NCI-H146 treated with DMSO at 0.1 percent for 48 hours (cell line): ENCODE data around the gene FAM98A.

ENCODE experiments used
- DNase-seq: peaks from one replicate; lab custom pipeline; 2025; ENCODE audit not compliant: unreplicated experiment; lab: John Stamatoyannopoulos, UW

FAM98A gene

GRCh38 chr2:33599175-33599942 lies at the start of gene FAM98A:
Gene FAM98A, minus strand, starts transcription at chr2:33599299. Its CDS starts 78 bp downstream, at chr2:33599221.
- peak; percentile 93 for DNase-seq

- no peak for DNase-seq
Measured at GRCh38 chr2:33645861-33646260, 46.8 kb upstream of the FAM98A start.

GRCh38 chr2:33644215-33644614 lies 45.1 kb upstream of the FAM98A start:
- DNase-seq: no peak

- no peak for DNase-seq
Measured at GRCh38 chr2:33636001-33636400, 36.9 kb upstream of the FAM98A start.

- no peak for DNase-seq
Measured at GRCh38 chr2:33634261-33634910, 35.3 kb upstream of the FAM98A start.

GRCh38 chr2:33633315-33633714 lies 34.2 kb upstream of the FAM98A start:
- no peak for DNase-seq

- DNase-seq: no peak
Measured at GRCh38 chr2:33632831-33633230, 33.7 kb upstream of the FAM98A start.

GRCh38 chr2:33628031-33628827 lies 29.1 kb upstream of the FAM98A start:
- no peak for DNase-seq

GRCh38 chr2:33619028-33619427 lies 19.9 kb upstream of the FAM98A start:
- DNase-seq: no peak

- no peak for DNase-seq
Measured at GRCh38 chr2:33617989-33618388, 18.9 kb upstream of the FAM98A start.

- DNase-seq: no peak
Measured at GRCh38 chr2:33617401-33617800, 18.3 kb upstream of the FAM98A start.

- no peak for DNase-seq
Measured at GRCh38 chr2:33616873-33617272, 17.8 kb upstream of the FAM98A start.

GRCh38 chr2:33614190-33614589 lies 15.1 kb upstream of the FAM98A start:
- DNase-seq: no peak

GRCh38 chr2:33607905-33608304 lies 8.8 kb upstream of the FAM98A start:
- no peak for DNase-seq

GRCh38 chr2:33607251-33607721 lies 8.2 kb upstream of the FAM98A start:
- no peak for DNase-seq

GRCh38 chr2:33606622-33607021 lies 7.5 kb upstream of the FAM98A start:
- DNase-seq: no peak

- no peak for DNase-seq
Measured at GRCh38 chr2:33606100-33606499, 7.0 kb upstream of the FAM98A start.

- DNase-seq: no peak
Measured at GRCh38 chr2:33605056-33605455, 6.0 kb upstream of the FAM98A start.

- DNase-seq: no peak
Measured at GRCh38 chr2:33603416-33603815, 4.3 kb upstream of the FAM98A start.

- no peak for DNase-seq
Measured at GRCh38 chr2:33602201-33602830, 3.2 kb upstream of the FAM98A start.

- DNase-seq: no peak
Measured at GRCh38 chr2:33599943-33600192, 769 bp upstream of the FAM98A start.
